Right atrium auricular region (tissue), 2 donors: Measurements from ENCODE around the gene KMT2C. TPM values are rescaled to one million over a fixed set of nuclear protein-coding genes. Genes with fewer than 3 reads are reported as not detected.

Experiments
- DNase-seq: peaks from one replicate; pipeline ENCODE4 v3.0.0-alpha.2; 2019; ENCODE audit warnings: low spot score
- H3K27ac ChIP-seq, 2 donors: fragments of 200-600 bp; sonication (generic); 1 replicate in 1 of 2; 2 replicates in 1 of 2; pipeline ENCODE4 v1.5.1; 2016 to 2019
- H3K27me3 ChIP-seq, 2 donors: fragments of 200-600 bp; sonication (generic); one replicate each; pipeline versions ENCODE4 v1.5.1 to v1.6.0; 2017 to 2019
- H3K36me3 ChIP-seq: fragments of 200-600 bp; sonication (generic); one replicate; pipeline ENCODE4 v1.5.1; 2016
- H3K4me1 ChIP-seq, 2 donors: fragments of 200-600 bp; sonication (generic); one replicate each; pipeline versions ENCODE4 v1.5.1 to v1.6.0; 2017 to 2019
- H3K4me3 ChIP-seq, 2 donors: fragments of 200-600 bp; sonication (generic); 1 replicate in 1 of 2; 2 replicates in 1 of 2; pipeline ENCODE4 v1.5.1; 2017 to 2019; ENCODE audit warnings: mild to moderate bottlenecking in 1 of 2, moderate library complexity in 1 of 2
- H3K9me3 ChIP-seq, 2 donors: fragments of 200-600 bp; sonication (generic); one replicate each; pipeline ENCODE4 v1.5.1; 2019
- total RNA-seq, 2 donors: library from RNA; depleted of rRNA; stranded (reverse); fragments of >200 nt; gene quantifications; one replicate each; pipeline ENCODE4 v1.1.0, GENCODE V29; 2016
- TF ChIP-seq, protein P1 (sequence below), 2 donors: fragments of 200-600 bp; sonication (generic); IDR thresholded peaks; one replicate each; pipeline ENCODE4 v1.5.1; 2019; ENCODE audit warnings: antibody characterized with exemption in 2 of 2

KMT2C gene
- total RNA-seq, 2 donors from 2014 or later, result 36.5 to 37.3 TPM

DNA sequence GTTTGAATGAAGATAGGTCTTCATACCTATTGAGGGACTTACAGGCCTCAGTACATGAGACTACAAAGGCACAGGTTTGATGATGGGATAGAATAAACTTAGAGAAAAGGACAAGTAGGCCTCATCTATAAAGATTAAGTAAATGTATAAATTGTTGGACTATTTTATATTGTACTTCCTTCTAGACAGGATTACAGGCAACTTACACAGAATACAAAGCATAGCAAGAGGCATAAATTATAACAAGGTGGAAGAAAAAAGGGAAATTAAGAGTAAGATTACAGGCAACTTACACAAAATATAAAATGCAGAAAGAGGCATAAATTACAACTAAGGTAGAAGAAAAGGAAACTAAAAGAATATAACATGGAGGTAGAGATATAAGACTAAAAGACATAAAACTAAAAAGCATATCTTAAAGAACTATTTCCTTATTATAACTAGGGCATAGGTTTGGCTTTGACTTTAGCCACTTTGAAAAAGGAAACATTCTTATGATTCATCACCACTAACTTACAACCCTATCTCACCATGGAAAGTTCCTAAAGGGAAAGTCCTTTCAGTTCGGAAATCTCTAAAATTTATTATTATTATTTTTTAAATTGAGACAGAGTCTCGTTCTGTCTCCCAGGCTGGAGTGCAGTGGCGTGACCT is 257.3 kb downstream of the KMT2C start:
- H3K4me1 ChIP-seq, result no peaks in the 10 kb centered on the region
- TF ChIP-seq, protein P1, sequence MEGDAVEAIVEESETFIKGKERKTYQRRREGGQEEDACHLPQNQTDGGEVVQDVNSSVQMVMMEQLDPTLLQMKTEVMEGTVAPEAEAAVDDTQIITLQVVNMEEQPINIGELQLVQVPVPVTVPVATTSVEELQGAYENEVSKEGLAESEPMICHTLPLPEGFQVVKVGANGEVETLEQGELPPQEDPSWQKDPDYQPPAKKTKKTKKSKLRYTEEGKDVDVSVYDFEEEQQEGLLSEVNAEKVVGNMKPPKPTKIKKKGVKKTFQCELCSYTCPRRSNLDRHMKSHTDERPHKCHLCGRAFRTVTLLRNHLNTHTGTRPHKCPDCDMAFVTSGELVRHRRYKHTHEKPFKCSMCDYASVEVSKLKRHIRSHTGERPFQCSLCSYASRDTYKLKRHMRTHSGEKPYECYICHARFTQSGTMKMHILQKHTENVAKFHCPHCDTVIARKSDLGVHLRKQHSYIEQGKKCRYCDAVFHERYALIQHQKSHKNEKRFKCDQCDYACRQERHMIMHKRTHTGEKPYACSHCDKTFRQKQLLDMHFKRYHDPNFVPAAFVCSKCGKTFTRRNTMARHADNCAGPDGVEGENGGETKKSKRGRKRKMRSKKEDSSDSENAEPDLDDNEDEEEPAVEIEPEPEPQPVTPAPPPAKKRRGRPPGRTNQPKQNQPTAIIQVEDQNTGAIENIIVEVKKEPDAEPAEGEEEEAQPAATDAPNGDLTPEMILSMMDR (IDR thresholded peaks at IDR 0.05), result no peak
- no peak overlapping the region for H3K27ac ChIP-seq
- no peaks in the 10 kb centered on the region for H3K9me3 ChIP-seq
- no peak for DNase-seq
- no peaks in the 10 kb centered on the region for H3K27me3 ChIP-seq
- H3K36me3 ChIP-seq, result peaks cover 71% of the 10 kb centered on the region
- no peak overlapping the region for H3K4me3 ChIP-seq

DNA sequence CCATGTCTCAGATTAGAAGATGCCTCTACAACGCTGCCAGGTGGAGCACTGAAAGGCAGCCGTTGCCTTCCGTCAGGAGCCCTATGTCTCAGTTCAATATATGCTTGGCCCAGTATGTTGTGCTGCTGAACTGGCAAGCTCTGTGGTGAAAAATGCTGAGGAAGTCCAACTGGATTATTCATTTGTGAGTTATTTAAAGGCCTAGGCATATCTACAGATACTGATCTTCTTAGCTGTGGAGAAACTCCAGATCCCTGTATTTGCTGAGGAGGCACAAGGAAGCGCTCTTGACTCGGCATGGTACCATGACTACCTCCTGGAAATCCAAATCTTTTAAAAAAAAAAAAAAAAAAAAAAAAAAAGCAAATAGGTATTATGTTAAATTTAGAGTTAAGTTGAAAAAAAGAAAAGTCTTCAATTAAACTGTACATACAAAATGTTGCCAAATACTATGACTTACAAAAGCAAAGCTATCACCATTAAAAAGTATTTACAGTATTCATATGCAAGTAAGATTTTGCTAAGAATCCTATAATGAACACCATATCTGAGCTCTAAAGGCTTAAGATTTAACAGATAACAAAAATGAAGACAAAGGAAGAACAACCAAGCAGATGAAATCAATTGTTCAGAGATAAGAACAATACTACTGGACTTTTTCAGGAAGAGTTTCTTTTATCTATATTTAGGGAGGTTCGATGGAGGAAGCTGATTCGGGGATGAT is 258.0 kb downstream of the KMT2C start:
- TF ChIP-seq, protein P1 (IDR thresholded peaks at IDR 0.05), result no peak
- no peaks in the 10 kb centered on the region for H3K9me3 ChIP-seq

DNA sequence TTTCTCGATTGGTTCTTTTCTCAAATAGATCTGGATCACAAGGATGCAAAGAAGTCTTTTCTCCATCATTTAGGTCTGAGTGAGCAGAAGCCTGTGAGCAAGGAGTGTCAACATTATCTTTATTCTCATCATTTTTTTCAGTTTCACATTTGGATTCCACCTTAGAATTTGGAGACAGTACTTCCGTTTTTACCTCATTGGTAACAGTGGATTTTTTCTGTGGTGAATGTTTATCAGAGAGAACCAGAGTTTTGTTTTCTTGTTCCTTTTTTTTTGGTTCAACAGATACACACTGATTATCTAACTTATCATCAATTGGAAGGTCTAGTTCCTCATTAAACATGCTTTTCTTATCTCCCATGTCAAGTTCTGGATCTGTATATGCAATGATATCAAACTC is 259.0 kb downstream of the KMT2C start:
- no peak overlapping the region for H3K27ac ChIP-seq
- H3K9me3 ChIP-seq, result no peaks in the 10 kb centered on the region
- TF ChIP-seq, protein P1 (IDR thresholded peaks at IDR 0.05), result no peak
- H3K4me1 ChIP-seq, result no peaks in the 10 kb centered on the region
- no peak overlapping the region for H3K4me3 ChIP-seq
- peaks cover 65% of the 10 kb centered on the region for H3K36me3 ChIP-seq
- DNase-seq, result no peak
- H3K27me3 ChIP-seq, result no peaks in the 10 kb centered on the region

More for the DNA sequence above, 258.0 kb downstream of the KMT2C start:
- no peak for DNase-seq
- Histone ChIP-seq H3K4me3 (no peak overlapping the region), H3K36me3 (peaks cover 70% of the 10 kb centered on the region), H3K27me3 (no peaks in the 10 kb centered on the region), H3K27ac (no peak overlapping the region), H3K4me1 (no peaks in the 10 kb centered on the region)

DNA sequence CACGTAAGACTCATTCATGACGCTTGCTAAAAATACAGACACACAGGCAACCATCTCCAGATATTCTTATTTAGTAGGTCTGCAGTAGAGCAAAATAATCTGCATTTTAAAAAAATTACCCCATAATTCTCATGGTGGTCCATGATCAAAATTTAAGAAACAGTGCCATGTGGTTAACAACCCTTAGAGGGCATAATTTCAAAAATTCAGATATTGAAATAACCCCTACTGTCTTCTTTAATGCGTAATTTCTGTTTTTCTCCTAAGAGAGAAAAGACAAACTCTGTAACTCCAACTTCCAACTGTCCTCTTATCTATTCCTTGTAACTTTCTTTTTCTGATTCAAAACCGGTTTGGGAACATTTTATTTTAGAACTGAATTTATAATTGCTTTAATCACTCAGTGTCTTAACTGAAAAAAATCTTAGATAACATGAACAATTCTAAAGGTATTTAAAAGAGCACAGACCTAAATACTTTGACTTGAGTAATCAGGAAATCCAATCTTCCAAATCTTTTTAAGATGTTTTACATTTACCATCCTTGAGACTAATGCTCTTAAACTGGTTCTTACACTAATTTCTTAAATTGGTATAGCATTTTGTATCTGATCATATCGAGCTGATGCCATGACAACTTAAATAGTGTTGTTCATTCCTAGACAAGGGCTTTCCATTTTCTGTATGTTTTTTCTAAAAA is 262.3 kb downstream of the KMT2C start:
- Histone ChIP-seq H3K9me3 (no peaks in the 10 kb centered on the region), H3K27me3 (no peaks in the 10 kb centered on the region), H3K4me1 (no peaks in the 10 kb centered on the region), H3K4me3 (no peak overlapping the region), H3K36me3 (peaks cover 63% of the 10 kb centered on the region), H3K27ac (no peak overlapping the region)
- no peak for DNase-seq
- TF ChIP-seq, protein P1 (IDR thresholded peaks at IDR 0.05), result no peak

DNA sequence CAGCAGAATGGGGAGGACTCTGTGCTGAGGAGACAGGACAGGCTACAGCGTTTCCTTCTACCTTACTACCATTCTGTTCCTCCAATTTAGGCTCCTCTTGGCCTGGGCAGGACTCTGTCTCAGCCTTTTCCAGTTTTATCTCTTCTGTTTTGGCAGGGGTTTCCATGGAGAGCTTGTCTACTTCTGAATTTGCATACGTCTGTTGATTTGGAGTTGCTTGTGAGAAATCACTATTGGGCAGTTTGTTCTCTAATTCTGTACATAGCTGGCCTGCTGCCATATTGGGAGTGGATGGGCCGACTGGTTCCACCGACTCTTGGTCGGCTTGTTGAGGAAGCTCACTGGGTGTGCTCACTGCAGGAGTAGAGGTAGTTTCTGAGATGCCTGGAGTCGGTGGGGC is 273.5 kb downstream of the KMT2C start:
- no peak for DNase-seq
- Histone ChIP-seq H3K36me3 (peaks cover 64% of the 10 kb centered on the region), H3K4me1 (no peaks in the 10 kb centered on the region), H3K9me3 (no peaks in the 10 kb centered on the region), H3K27me3 (no peaks in the 10 kb centered on the region), H3K27ac (no peak overlapping the region), H3K4me3 (no peak overlapping the region)
- TF ChIP-seq, protein P1 (IDR thresholded peaks at IDR 0.05), result no peak
